AG04450 (cell line): ENCODE results near the gene CLIP2. TPM values are rescaled to one million over a fixed set of nuclear protein-coding genes. Genes with fewer than 3 reads are reported as not detected.

ENCODE experiments used
- CTCF ChIA-PET: fragments of 300-600, 350-600 bp; formaldehyde crosslinking; extraction: SDS; loops from one replicate; lab custom pipeline; 2022; ENCODE audit warnings: antibody characterized with exemption, inconsistent platforms; lab: Charles Lee
- POLR2A ChIA-PET: fragments of 350-600 bp; formaldehyde crosslinking; extraction: SDS; loops from one replicate; lab custom pipeline; 2021; ENCODE audit warnings: antibody characterized with exemption, inconsistent platforms; lab: Yijun Ruan, JAX
- DNase-seq: peaks from one replicate; pipeline ENCODE4 v3.0.0-alpha.2; 2011; ENCODE audit warnings: low read depth, low spot score
- H3K27ac ChIP-seq: one replicate; pipeline ENCODE4 v1.5.1; 2012; ENCODE audit warnings: low read depth, low read length, control low read depth
- H3K27me3 ChIP-seq: one replicate; pipeline ENCODE4 v1.6.0; 2012; ENCODE audit warnings: low read length; ENCODE audit not compliant: control insufficient read depth, insufficient read depth
- H3K4me3 ChIP-seq: 2 replicates; pipeline ENCODE4 v1.5.1; 2011; ENCODE audit warnings: mild to moderate bottlenecking, low read depth, low read length, control low read depth
- H3K9me3 ChIP-seq: 2 replicates; pipeline ENCODE4 v1.5.1; 2012; ENCODE audit warnings: low read length; ENCODE audit not compliant: control insufficient read depth, insufficient read depth
- polyA plus RNA-seq: library from polyadenylated mRNA; depleted of rRNA; stranded (reverse); fragments of >200 nt; gene quantifications from 2 replicates; pipeline ENCODE4 v1.2.3, GENCODE V29; 2011
- TF ChIP-seq, protein P1 (sequence below): IDR thresholded peaks from 2 replicates; pipeline ENCODE4 v1.5.1; 2011; ENCODE audit warnings: low read depth, low read length, control low read depth, inconsistent platforms

The CLIP2 gene
- polyA plus RNA-seq, 1 experiment = 7.2 TPM

DNA sequence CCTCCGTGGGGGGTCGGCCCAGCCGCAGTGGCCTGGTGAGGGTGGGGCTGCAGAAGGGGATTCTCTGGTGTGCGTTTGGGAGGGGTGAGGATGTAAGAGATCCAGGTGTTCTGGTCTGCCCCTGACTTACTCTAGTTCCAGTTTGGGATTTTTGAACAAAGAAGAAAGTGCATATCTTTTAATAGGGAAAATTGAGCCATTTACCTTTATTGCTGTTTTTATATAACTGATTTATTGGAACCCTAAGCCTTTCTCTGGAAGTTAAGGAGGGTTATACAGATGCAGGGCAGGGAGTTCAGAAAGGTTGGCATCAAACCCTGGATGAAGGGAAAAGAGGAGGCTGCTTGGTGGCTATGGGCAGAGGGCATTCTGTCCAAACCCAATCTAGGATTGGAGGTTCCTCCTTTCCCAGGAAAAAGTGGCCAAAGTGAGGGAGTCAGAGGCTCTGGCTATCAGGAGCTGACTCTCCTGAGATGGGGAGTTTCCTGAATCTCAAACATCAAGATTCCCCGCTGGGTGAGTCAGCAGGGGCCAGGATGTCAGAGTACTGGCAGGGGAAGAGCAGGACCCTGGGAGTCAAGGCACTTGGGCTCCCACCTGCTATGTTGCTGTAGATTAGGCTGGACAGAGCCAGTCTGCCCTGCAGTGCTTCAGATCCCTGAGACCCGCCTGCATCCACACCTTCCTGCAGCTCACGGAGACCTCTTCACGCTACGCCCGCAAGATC, 67.5 kb downstream of the CLIP2 start:
- DNase-seq = no peak
- H3K9me3 ChIP-seq = peaks cover 26% of the 10 kb centered on the region
- ChIA-PET CTCF (no interaction called here), POLR2A (interaction anchor here (0.6 kb wide), 1 partner anchor 99 kb away, joined by 3 read pairs; no protein-coding TSS in a partner anchor)
- TF ChIP-seq, protein P1, sequence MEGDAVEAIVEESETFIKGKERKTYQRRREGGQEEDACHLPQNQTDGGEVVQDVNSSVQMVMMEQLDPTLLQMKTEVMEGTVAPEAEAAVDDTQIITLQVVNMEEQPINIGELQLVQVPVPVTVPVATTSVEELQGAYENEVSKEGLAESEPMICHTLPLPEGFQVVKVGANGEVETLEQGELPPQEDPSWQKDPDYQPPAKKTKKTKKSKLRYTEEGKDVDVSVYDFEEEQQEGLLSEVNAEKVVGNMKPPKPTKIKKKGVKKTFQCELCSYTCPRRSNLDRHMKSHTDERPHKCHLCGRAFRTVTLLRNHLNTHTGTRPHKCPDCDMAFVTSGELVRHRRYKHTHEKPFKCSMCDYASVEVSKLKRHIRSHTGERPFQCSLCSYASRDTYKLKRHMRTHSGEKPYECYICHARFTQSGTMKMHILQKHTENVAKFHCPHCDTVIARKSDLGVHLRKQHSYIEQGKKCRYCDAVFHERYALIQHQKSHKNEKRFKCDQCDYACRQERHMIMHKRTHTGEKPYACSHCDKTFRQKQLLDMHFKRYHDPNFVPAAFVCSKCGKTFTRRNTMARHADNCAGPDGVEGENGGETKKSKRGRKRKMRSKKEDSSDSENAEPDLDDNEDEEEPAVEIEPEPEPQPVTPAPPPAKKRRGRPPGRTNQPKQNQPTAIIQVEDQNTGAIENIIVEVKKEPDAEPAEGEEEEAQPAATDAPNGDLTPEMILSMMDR = no peak
- no peaks in the 10 kb centered on the region for H3K27me3 ChIP-seq
- no peak overlapping the region for H3K4me3 ChIP-seq
- H3K27ac ChIP-seq = no peak overlapping the region

DNA sequence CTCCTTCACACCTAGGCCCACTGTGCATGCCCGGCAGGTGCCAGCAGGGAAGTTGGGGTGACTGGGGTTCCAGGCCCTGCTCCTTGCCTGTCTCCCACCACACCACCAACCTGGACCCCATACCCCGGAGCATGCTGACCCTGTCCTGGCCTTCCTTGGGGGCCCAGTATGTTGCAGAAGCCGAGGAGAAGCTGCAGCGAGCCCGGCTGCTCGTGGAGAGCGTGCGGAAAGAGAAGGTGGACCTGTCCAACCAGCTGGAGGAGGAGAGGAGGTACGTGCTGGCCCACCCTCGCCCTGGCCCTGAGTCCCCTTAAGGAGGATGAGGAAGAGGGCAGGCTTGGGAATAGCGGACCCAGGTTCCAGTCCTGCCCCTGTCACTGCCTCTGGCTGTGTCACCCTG, 70.8 kb downstream of the CLIP2 start:
- no peak overlapping the region for H3K27ac ChIP-seq
- H3K4me3 ChIP-seq = no peak overlapping the region
- CTCF ChIA-PET = no interaction called here
- DNase-seq = no peak
- peaks cover 19% of the 10 kb centered on the region for H3K9me3 ChIP-seq
- TF ChIP-seq, protein P1 = no peak
- no peaks in the 10 kb centered on the region for H3K27me3 ChIP-seq
- POLR2A ChIA-PET = no interaction called here

- CTCF ChIA-PET = no interaction called here
Observed at GRCh38 chr7:74362266-74362665, 73.1 kb downstream of the CLIP2 start.

DNA sequence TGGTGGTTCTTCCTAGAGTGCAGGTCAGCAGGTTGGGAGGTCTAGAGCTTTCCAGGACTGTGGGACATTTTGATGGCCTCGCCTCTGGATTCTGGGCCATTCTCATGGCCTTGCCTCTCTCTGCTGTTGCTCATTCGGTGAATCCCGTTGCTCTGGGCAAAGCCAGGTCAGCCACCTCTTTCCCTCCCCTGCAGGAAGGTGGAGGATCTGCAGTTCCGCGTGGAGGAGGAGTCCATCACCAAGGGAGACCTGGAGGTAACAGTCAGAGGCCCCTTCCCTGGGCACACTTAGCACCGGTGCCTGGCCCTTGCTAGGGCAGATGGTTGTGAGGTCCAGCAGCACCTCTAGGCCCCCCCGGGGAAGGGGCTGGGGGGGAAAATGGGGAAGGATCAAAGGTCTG, 74.9 kb downstream of the CLIP2 start:
- ChIA-PET POLR2A (no interaction called here), CTCF (no interaction called here)
- no peaks in the 10 kb centered on the region; the same call in 1 of the 2 replicates for H3K9me3 ChIP-seq
- no peak for DNase-seq
- TF ChIP-seq, protein P1 = peak; percentile 18; the same call in 1 of the 2 replicates
- no peaks in the 10 kb centered on the region for H3K27me3 ChIP-seq
- no peak overlapping the region for H3K4me3 ChIP-seq
- H3K27ac ChIP-seq = no peak overlapping the region

More at GRCh38 chr7:74362266-74362665, 73.1 kb downstream of the CLIP2 start:
- Histone ChIP-seq H3K4me3 (no peak overlapping the region), H3K27ac (no peak overlapping the region), H3K27me3 (no peaks in the 10 kb centered on the region), H3K9me3 (peaks cover 1% of the 10 kb centered on the region; the same call in 1 of the 2 replicates)
- TF ChIP-seq, protein P1 = no peak
- DNase-seq = no peak
- POLR2A ChIA-PET = no interaction called here

DNA sequence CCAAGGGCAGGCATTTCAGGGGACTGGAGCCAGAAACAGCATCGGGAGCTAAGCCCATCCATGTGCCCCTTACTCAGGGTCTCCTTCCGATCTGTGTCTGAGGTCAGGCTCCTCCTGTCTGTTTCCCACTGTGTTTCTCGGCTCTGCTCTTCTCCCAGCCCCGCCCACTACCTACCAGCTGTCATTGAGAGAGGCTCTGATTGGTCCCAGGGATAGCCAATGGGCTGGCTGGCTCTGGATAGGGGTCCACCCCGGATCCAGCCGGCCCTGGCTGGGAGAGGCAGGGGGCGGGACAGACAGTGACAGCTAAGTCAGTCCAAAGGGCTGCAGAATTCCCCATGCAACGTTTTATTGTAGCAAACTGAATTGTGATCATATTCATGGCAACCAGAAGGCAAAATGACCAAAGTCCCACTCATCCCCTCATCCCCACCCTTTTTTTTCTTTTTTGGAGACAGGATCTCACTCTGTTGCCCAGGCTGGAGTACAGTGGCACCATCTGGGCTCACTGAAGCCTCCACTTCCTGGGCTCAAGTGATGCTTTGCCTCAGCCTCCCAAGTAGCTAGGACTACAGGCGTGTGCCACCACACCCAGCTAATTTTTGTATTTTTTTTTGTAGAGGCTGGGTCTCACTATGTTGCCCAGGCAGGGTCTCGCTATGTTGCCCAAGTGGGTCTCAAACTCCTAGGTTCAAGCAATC, 76.3 kb downstream of the CLIP2 start:
- ChIA-PET CTCF (no interaction called here), POLR2A (interaction anchor here (0.6 kb wide), 1 partner anchor 11 kb away, joined by 3 read pairs; no protein-coding TSS in a partner anchor)
- H3K27me3 ChIP-seq = no peaks in the 10 kb centered on the region
- no peak for DNase-seq
- H3K4me3 ChIP-seq = no peak overlapping the region
- TF ChIP-seq, protein P1 = no peak
- no peak overlapping the region for H3K27ac ChIP-seq
- H3K9me3 ChIP-seq = no peaks in the 10 kb centered on the region; the same call in 1 of the 2 replicates
